ENCODE results near the gene L2HGDH. TPM values are rescaled to one million over a fixed set of nuclear protein-coding genes. Genes with fewer than 3 reads are reported as not detected.
A peak's percentile ranks its signal among the peaks of the same experiment; 100 is the strongest.

L2HGDH gene
- total and polyA plus RNA-seq, 5 experiments from 2014 or later: 2.8 to 6.5 (median 5.3) TPM

DNA sequence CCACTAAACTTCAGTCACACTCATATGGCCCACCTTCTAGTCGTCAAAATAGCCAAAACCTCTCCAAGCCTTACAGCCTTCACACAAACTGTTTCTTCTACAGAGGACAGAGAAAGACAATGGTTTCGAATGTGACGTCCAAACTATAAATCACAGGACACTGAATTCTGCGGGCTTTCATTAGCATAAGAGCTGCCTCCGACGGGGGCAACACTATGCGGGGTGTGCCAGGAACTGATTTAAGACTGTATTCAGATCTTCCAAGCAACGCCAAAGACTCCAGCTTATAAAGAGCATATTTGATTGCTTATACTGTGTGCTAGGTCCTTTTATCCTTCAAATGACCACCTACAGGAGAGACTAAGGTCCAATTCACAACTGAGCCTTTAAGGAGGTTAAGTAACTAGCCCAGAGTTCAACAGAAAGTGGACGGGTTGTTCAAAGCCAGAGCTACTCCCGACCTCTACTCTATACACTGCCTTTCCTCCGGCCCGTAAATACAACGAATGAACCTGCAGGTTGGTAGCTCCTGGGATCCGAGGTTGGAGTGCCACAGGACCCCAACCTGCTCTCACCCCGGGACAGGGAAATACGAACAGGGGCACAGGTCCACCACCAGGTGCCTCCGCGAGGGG lies 575 bp downstream of the L2HGDH start:
- Mint-ChIP-seq H3K9me3 (no peaks in the 10 kb centered on the region), H3K4me3 (peak overlapping the region; percentile 91 to 99 (median 96)), H3K36me3 (peaks cover 0 to 14% (median 11%) of the 10 kb centered on the region in 3 donors), H3K27me3 (no peaks in the 10 kb centered on the region), H3K4me1 (peaks cover 19 to 44% (median 37%) of the 10 kb centered on the region in 4 donors), H3K27ac (peak overlapping the region; percentile 90 to 99 (median 98))
- ATAC-seq (no peak), DNase-seq (no peak)
- POLR2A ChIA-PET: interaction anchor here (0.7 to 2.2 kb wide), 12 partner anchors 8 to 784 kb away, joined by 3 to 9 read pairs (median 4); partner anchors contain the start of genes KLHDC2, MAP4K5, NEMF and SOS2

DNA sequence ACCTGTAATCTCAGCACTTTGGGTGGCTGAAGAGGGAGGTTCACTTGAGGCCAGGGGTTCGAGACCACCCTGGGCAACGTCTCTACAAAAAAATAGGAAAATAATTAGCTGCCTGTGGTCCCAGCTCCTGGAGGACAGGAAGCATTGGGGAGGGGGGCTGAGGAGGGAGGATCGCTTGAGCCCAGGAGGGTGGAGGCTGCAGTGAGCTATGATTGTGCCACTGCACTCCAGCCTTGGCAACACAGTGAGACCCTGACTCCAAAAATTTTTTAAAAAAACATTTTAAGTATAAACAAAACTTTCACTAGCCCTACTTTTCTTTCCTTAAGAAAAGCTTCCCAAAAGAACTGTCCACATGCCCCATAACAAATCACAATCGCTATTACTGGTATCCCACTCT lies 1.6 kb downstream of the L2HGDH start:
- Mint-ChIP-seq H3K27ac (peak overlapping the region in 1 of 10 donors; percentile 43), H3K9me3 (no peaks in the 10 kb centered on the region), H3K4me1 (peaks cover 15 to 35% (median 29%) of the 10 kb centered on the region in 4 donors), H3K36me3 (peaks cover 0 to 5% (median 5%) of the 10 kb centered on the region in 3 donors), H3K27me3 (no peaks in the 10 kb centered on the region), H3K4me3 (peak overlapping the region in 9 of 10 donors; percentile 25 to 93 (median 55))
- no peak for DNase-seq
- ATAC-seq: no peak
- POLR2A ChIA-PET: interaction anchor here (2.2 kb wide), 1 partner anchor 79 kb away, joined by 9 read pairs; the partner anchor contains the start of gene SOS2

DNA sequence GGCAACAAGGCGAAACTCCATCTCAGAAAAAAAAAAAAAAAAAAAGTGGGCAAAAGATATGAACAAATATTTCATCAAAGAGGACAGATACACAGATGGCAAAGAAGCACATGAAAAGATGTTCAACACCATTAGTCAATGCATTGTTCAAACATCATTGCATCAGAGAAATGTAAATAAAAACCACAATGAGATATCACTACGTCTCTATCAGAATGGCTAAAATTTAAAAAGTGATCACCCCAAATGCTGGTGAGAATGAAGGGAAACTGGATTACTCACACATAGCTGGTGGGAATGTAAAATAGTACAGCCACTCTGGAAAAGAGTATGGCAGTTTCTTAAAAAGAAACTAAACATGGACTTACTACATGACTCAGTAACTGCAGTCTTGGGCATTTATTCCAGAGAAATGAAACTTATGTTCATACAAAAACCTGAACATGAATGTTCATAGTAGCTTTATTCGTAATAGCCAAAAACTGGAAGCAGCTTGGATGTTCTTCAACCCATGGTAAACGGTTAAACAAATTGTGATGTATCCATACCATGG lies 3.6 kb downstream of the L2HGDH start:
- no peak for DNase-seq
- H3K36me3 Mint-ChIP-seq: peaks cover 0 to 2% (median 0%) of the 10 kb centered on the region in 3 donors
- no peaks in the 10 kb centered on the region for H3K27me3 Mint-ChIP-seq
- POLR2A ChIA-PET: no interaction called here
- H3K4me3 Mint-ChIP-seq: no peak overlapping the region
- ATAC-seq: no peak
- H3K27ac Mint-ChIP-seq: no peak overlapping the region
- peaks cover 11 to 24% (median 18%) of the 10 kb centered on the region in 4 donors for H3K4me1 Mint-ChIP-seq
- no peaks in the 10 kb centered on the region for H3K9me3 Mint-ChIP-seq

DNA sequence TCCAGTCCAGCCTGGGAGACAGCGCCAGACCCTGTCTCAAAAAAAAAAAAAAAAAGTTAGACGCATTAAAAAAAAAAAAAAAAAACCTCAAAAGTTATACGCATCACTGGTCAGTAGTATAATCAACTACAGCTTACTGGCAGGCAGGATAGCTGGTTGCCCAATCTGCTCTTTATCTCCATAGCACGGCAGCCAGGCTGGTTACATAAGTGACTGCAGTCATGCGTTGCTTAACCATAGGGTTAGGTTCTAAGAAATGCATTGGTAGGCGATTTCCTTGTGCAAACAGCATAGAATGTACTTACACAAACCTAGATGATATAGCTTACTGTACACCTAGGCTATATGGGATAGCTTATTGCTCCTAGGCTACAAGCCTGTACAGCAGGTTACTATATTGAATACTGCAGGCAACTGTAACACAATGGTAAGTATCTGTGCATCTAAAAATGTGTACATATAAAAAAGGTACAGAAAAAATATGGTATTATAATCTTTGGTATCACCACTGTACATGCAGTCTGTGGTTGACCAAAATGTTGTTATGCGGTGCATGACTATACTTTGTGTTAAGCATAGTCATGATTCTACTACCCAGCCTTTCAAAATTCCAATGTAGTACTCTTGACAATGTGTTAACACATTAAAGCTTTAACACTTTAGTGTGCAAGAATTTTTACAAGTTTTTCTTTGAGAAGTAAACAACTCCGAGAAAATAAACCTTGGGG lies 8.1 kb downstream of the L2HGDH start:
- Mint-ChIP-seq H3K36me3 (peaks cover 4 to 30% (median 6%) of the 10 kb centered on the region in 3 donors), H3K27me3 (no peaks in the 10 kb centered on the region), H3K9me3 (no peaks in the 10 kb centered on the region), H3K4me3 (no peak overlapping the region), H3K27ac (peak overlapping the region in 1 of 10 donors; percentile 45), H3K4me1 (peaks cover 0 to 6% (median 2%) of the 10 kb centered on the region in 4 donors)
- DNase-seq: no peak
- no peak for ATAC-seq
- POLR2A ChIA-PET: interaction anchor here (0.7 kb wide), 1 partner anchor 153 kb away, joined by 4 read pairs; no protein-coding TSS in a partner anchor

DNA sequence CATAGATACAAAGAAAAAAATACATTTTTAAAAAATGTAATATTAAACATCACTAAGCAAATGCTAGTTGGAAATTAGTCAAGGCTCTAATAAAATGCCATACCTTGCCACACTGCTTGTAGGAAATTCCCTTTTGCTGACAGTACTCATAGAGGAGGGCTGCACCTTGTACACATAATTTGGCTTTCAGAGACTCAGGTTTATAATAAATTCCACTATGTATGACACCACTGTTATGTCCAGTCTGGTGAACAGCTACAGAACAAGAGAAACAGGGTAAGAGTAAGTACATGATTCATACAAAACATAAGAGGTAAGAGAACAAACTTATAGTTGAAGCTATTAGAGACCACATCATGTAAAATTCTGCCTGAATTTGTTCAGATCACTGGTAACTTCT lies 10.1 kb downstream of the L2HGDH start:
- H3K27ac Mint-ChIP-seq: no peak overlapping the region
- no peaks in the 10 kb centered on the region for H3K27me3 Mint-ChIP-seq
- POLR2A ChIA-PET: interaction anchor here (1.1 kb wide), 1 partner anchor 10 kb away, joined by 3 read pairs; the partner anchor contains the start of genes DMAC2L and L2HGDH

DNA sequence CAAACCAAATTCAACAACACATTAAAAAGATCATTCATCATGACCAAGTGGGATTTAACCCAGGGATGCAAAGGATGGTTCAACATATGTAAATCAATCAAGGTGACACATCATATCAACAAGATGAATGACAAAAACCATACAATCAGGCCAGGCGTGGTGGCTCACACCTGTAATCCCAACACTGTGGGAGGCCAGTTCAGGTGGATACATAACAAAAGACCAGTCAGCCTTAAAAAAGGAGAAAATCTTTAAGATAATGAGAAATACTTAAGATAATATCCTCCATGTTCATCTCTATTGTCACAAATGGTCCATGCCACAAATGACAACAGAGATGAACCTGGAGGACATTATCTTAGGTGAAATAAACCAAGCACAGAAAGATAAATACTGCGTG lies 12.4 kb downstream of the L2HGDH start:
- POLR2A ChIA-PET: no interaction called here
- Mint-ChIP-seq H3K36me3 (peaks cover 6 to 45% (median 8%) of the 10 kb centered on the region in 3 donors), H3K4me1 (peaks cover 0 to 11% (median 4%) of the 10 kb centered on the region in 4 donors), H3K9me3 (no peaks in the 10 kb centered on the region), H3K4me3 (no peak overlapping the region), H3K27me3 (no peaks in the 10 kb centered on the region), H3K27ac (no peak overlapping the region)
- ATAC-seq (no peak), DNase-seq (no peak)

More for the DNA sequence above, 10.1 kb downstream of the L2HGDH start:
- DNase-seq (no peak), ATAC-seq (no peak)
- H3K4me3 Mint-ChIP-seq: no peak overlapping the region
- H3K4me1 Mint-ChIP-seq: peaks cover 0 to 11% (median 4%) of the 10 kb centered on the region in 4 donors
- peaks cover 6 to 43% (median 8%) of the 10 kb centered on the region in 3 donors for H3K36me3 Mint-ChIP-seq
- no peaks in the 10 kb centered on the region for H3K9me3 Mint-ChIP-seq

DNA sequence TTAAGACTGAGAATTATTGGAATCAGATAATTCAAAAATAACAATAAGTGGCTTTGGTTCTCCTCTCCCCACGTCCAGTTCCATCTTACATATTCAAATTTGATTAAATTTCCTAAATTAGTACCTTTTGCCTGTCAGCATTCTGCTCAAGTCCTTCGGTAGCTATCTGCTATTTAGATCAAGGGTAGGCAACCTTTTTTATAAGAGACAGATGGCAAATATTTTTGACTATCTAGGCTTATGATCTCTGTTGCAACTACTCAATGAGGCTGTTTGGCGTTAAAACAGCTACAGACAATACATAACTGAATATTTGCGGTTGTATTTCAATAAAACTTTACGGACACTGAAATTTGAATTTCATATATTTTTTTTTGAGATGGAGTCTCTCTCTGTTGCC lies 21.7 kb downstream of the L2HGDH start:
- POLR2A ChIA-PET: no interaction called here
- H3K4me1 Mint-ChIP-seq: no peaks in the 10 kb centered on the region
- ATAC-seq: no peak

DNA sequence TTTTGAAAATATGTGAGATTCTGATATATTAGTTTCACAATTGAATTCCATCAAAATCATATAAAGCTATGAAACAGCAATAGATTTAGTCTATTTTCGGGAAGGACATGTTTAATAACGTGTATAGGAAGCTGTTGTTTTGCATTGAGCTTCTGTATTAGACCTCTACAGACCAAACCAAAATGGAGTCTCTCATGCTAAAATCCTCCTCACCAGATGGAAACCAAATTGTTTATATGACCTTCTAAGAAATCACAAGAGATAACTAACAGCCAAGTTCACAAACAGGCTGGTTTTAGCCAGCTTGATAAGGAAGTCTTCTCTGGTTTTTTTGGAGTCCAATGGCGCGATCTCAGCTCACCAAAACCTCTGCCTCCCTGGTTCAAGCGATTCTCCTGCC lies 23.9 kb downstream of the L2HGDH start:
- Mint-ChIP-seq H3K27me3 (no peaks in the 10 kb centered on the region), H3K27ac (no peak overlapping the region), H3K4me3 (no peak overlapping the region), H3K4me1 (no peaks in the 10 kb centered on the region), H3K9me3 (no peaks in the 10 kb centered on the region), H3K36me3 (peaks cover 4 to 26% (median 20%) of the 10 kb centered on the region in 3 donors)
- ATAC-seq: no peak
- no peak for DNase-seq
- POLR2A ChIA-PET: no interaction called here

More for the DNA sequence above, 21.7 kb downstream of the L2HGDH start:
- H3K36me3 Mint-ChIP-seq: peaks cover 11 to 33% (median 30%) of the 10 kb centered on the region in 3 donors
- H3K27ac Mint-ChIP-seq: no peak overlapping the region
- no peak overlapping the region for H3K4me3 Mint-ChIP-seq
- no peaks in the 10 kb centered on the region for H3K27me3 Mint-ChIP-seq
- DNase-seq: no peak
- H3K9me3 Mint-ChIP-seq: no peaks in the 10 kb centered on the region

DNA sequence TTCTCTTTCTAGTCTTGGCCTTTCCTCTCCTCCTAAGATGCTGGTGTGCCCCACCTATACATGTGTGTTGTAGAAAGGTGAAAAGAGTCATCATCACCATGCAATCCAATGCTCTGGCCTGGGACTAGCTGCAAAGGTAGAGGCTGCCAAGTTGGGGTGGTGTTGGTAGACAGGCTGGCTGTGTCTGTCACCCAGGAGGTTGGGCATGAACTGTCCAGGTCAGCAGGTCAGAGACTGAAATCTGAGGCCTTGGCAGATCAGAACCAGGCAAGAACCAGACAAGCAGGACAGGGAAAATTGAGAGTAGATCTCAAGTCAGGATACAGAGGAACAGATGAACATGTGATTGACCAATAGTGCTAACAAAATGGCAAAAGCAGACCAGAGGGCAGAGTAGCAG lies 26.2 kb downstream of the L2HGDH start:
- POLR2A ChIA-PET: no interaction called here
- ATAC-seq (no peak), DNase-seq (no peak)
- no peak overlapping the region for H3K4me3 Mint-ChIP-seq
- H3K27me3 Mint-ChIP-seq: no peaks in the 10 kb centered on the region
- H3K36me3 Mint-ChIP-seq: peaks cover 0 to 21% (median 12%) of the 10 kb centered on the region in 3 donors
- no peaks in the 10 kb centered on the region for H3K9me3 Mint-ChIP-seq
- H3K4me1 Mint-ChIP-seq: no peaks in the 10 kb centered on the region
- peak overlapping the region in 2 of 10 donors; percentile 4 to 13 for H3K27ac Mint-ChIP-seq

DNA sequence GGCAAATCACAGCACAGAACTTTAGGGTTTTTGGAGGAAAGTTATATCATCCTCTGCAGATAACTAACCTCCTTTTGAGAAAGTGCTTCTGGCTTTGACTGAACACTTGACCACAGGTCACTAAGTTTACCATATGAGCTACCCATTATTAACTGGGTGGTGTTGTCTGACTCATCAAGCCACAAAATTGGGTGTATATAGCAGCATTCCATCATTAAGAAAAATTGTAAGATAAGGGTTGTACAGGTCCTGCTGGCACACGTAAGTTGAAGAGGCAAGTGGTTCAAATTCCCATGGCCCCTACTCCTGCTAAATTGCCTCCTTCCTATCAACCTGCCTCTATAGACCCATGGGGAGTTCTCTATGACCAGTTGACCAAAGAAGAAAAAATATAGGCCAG lies 39.5 kb downstream of the L2HGDH start:
- POLR2A ChIA-PET: no interaction called here
- DNase-seq (no peak), ATAC-seq (no peak)
- no peaks in the 10 kb centered on the region for H3K9me3 Mint-ChIP-seq
- H3K4me3 Mint-ChIP-seq: no peak overlapping the region
- H3K27me3 Mint-ChIP-seq: no peaks in the 10 kb centered on the region
- H3K4me1 Mint-ChIP-seq: peaks cover 0 to 2% (median 0%) of the 10 kb centered on the region in 4 donors
- peaks cover 0 to 15% (median 6%) of the 10 kb centered on the region in 3 donors for H3K36me3 Mint-ChIP-seq
- no peak overlapping the region for H3K27ac Mint-ChIP-seq

DNA sequence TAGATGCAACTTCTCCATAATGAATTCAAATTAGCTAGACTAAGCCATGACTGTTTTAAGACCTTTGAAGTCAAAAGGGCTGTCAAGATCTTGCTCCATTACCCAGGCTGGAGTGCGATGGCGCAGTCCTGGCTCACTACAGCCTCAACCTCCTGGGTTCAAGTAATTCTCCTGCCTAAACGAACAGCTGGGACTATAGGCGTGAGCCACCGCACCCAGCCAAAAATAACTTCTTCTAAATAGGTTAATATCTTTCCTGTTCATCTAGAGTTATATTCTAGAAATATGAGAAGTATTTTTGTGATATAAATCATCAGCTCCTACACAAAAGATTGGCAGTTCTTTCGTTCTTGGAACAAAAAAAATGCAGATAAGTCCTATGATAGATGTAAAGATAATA lies 41.1 kb downstream of the L2HGDH start:
- H3K4me3 Mint-ChIP-seq: no peak overlapping the region

DNA sequence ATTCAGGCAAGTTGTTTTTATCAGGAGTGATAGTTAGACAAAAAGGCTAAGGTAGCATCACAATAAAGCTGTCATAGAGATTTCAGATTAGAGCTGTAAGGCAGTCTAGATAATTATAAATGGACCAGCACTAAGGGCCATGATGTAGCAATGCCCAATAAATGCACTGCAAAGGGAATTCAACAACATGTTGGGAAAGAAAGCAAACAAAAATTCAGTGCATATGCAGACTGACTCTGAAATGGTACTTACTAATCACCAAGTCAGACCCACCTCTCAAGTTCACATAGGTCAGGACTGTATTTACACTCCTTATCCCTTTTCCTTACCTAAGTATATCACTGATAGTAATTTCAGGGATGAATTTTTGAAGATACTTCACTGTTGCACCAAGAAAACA lies 47.0 kb downstream of the L2HGDH start:
- no peak for ATAC-seq
- Mint-ChIP-seq H3K4me1 (peaks cover 0 to 1% (median 0%) of the 10 kb centered on the region in 4 donors), H3K27me3 (no peaks in the 10 kb centered on the region), H3K27ac (no peak overlapping the region), H3K9me3 (no peaks in the 10 kb centered on the region), H3K4me3 (no peak overlapping the region), H3K36me3 (peaks cover 0 to 23% (median 5%) of the 10 kb centered on the region in 3 donors)
- POLR2A ChIA-PET: no interaction called here
- no peak for DNase-seq

More for the DNA sequence above, 41.1 kb downstream of the L2HGDH start:
- H3K27me3 Mint-ChIP-seq: no peaks in the 10 kb centered on the region
- DNase-seq: no peak
- ATAC-seq: no peak
- H3K27ac Mint-ChIP-seq: no peak overlapping the region
- peaks cover 0 to 10% (median 8%) of the 10 kb centered on the region in 3 donors for H3K36me3 Mint-ChIP-seq
- no peaks in the 10 kb centered on the region for H3K9me3 Mint-ChIP-seq
- H3K4me1 Mint-ChIP-seq: no peaks in the 10 kb centered on the region
- POLR2A ChIA-PET: no interaction called here

DNA sequence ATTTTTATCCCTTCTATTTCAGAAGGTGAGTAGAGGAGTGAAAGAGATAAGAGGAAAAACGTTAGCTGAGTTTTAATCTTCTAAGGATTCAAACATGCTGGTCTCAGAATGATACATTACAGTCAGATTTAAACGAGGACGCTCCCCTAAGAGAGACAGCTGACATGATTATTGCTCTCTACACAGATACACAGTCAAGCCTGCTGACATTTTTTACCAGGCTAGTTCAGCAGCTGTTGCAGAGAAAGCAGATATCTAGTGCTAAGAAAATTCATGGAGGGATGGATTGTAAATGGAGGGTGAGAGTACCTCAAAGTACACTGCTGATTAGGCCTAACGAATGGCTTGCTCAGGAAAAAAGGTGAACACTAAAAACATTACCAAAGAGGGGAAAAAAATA lies 48.7 kb downstream of the L2HGDH start:
- POLR2A ChIA-PET: no interaction called here
- Mint-ChIP-seq H3K4me1 (peaks cover 0 to 1% (median 0%) of the 10 kb centered on the region in 4 donors), H3K9me3 (no peaks in the 10 kb centered on the region), H3K27ac (no peak overlapping the region), H3K27me3 (no peaks in the 10 kb centered on the region), H3K36me3 (peaks cover 0 to 16% (median 5%) of the 10 kb centered on the region in 3 donors), H3K4me3 (no peak overlapping the region)
- DNase-seq: no peak
- ATAC-seq: no peak

All from naive thymus-derived CD8-positive, alpha-beta T cell (primary cell).